NCI-H510A (cell line): ENCODE results near the gene ZFP42.
"Not testable (repeated sequence)": the region's sequence is repeated elsewhere in the genome, so short reads cannot be mapped to it uniquely, and the experiment has no call there.

Source experiments
- DNase-seq: peaks from one replicate; lab custom pipeline; 2025; lab: John Stamatoyannopoulos, UW

The ZFP42 gene

DNA sequence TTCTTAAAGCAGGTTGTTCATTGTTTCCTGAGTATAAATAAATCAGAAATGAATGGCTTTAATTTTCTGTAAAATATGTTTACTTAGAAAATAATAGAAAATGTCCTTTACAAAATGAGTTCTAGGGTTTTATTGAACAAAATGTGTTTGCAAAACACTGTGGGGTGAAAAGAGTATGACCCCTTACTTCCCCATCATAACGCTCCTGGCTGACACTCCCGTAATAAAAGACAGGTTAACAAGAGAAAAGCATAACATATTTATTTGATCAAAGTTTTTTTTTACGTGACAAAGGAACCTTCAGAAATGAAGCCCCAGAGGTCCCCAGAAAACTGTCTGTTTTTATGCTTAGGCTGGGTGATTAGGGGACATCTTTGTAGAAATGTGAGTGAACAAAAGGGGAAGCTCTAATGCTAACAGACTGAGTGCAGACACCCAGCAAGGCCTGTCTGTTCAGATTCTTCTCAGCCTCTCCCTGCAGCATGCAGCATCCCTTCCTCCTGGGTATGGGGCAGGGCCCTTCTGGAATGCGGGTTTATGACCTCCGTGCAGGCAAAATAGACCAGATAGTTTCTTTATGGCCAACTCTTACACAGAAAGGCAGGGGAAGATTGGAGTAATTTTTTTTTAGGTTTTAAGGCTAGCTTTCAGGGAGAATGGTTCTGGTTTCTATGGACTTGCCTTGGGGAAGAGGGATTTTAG lies 26.1 kb downstream of the ZFP42 start:
- no peak for DNase-seq

GRCh38 chr4:188023682-188024081 lies 28.1 kb downstream of the ZFP42 start:
- no peak for DNase-seq

DNA sequence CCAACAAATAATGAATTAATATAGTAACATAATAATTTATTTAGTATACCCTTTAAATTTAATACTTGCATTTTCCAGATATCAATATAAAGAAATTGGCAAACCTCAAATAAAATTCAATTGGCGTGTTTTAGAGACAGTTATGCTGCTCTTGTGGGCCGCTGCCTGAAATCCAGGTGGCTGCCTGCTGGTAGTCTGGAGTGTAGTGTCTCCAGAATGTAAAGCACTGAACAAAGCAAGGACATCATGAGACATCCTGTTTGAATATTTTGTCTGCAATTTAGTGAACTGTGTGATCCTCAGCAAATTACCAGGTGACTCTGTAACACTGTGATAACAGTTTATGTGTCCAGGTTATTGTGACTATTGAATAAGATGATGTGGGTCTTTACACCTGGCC lies 29.9 kb downstream of the ZFP42 start:
- DNase-seq, result no peak

- DNase-seq, result no peak
Observed at GRCh38 chr4:188029114-188029513, 33.5 kb downstream of the ZFP42 start.

- DNase-seq, result no peak
Observed at GRCh38 chr4:188030401-188030800, 34.8 kb downstream of the ZFP42 start.

DNA sequence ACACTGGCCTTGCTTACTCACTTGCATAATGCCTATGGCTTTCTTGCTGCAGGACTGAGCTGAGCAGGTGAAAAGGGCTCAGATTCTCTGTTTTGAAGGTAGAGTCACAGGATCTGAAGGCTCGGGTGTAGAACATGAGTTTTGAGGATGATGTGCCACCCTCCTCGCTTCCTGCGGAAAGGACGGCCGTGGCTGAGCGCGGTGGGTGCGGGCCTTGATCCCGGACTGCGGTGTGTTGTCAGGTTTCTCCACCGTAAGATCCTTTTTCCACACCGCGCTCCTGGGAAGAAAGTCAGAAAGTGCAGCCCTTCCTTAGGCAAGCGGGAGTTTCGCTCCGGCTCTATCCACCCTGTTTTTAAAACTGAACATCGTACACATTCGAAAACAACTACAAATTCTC lies 36.2 kb downstream of the ZFP42 start:
- DNase-seq, result no peak

- DNase-seq, result no peak
Observed at GRCh38 chr4:188032170-188032569, 36.6 kb downstream of the ZFP42 start.

DNA sequence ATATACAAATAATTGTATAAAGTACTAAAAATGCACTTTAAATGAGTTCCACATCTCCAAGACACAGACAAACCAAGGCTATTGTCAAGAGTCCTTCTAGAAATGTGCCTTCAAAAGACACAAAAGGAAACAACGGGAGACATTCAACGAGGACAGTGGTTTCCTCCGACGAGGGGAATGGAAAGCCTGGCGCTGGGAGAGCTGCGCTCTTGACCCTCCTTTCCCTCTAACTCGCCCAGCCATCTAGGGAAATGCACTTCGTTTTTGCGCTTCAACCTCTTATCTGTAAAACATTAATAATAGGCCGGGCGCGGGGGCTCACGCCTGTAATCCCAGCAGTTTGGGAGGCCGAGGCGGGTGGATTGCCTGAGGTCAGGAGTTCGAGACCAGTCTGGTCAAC lies 37.0 kb downstream of the ZFP42 start:
- no peak for DNase-seq

DNA sequence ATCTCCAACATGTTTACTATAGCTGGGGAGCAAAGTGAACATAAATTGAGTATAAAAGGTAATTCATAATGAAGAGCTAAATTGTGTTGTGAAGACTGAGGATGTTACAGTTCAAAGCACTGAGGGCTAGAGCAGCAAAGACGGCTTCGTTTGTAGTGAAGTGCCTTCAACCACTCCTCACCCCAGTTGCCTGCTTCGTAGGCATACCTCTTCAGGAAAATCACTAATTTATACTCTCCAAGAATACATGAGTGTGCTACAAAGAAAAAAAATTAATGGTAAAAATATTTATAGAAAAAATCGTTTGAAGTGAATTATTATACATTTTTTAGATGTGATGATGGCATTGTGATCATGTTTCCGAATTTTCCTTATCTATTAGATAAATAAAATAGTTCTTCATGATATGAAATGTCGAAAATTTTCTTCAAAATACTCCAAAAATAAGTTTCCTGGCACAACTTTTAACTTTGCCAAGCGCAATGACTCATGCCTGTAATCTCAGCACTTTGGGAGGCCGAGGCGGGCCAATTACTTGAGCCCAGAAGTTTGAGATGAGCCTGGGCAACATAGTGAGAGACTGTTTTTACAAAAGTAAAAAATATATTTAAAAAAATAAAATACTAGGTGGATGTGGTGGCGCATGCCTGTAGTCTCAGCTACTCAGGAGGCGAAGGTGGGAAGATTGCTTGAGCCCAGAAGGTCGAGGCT lies 41.6 kb downstream of the ZFP42 start:
- no peak for DNase-seq

- no peak for DNase-seq
Observed at GRCh38 chr4:188041721-188042120, 46.1 kb downstream of the ZFP42 start.

- no peak for DNase-seq
Observed at GRCh38 chr4:188042191-188042590, 46.6 kb downstream of the ZFP42 start.

GRCh38 chr4:188043154-188043553 lies 47.6 kb downstream of the ZFP42 start:
- no peak for DNase-seq

GRCh38 chr4:188045461-188045860 lies 49.9 kb downstream of the ZFP42 start:
- not testable (repeated sequence) for DNase-seq

GRCh38 chr4:188046657-188047056 lies 51.1 kb downstream of the ZFP42 start:
- no peak for DNase-seq

GRCh38 chr4:188053302-188053701 lies 57.7 kb downstream of the ZFP42 start:
- DNase-seq, result no peak
